Measurements from ENCODE around the gene CCDC88A.
"Not testable (repeated sequence)": the region's sequence is repeated elsewhere in the genome, so short reads cannot be mapped to it uniquely, and the experiment has no call there.

The CCDC88A gene

DNA sequence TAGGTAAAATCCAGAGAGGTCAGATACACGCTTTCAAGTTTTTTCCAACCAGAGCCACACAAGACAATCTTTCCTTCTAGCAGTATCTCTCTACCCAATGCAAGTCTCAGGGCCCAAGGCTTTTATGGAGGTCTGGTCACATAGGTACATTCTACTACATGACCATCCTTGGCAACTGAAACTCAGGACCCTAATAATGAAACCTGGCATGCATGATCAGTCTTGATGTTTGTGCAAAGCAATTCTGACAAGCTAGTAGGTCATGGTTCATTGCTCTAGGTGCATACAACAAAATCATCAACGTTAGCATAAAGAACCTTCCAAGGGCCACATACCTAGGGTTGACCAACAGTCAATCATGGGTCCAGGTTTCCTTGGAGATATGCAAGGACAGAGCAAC, 33.2 kb upstream of the CCDC88A start:
- TF ChIP-seq EZH2 (IDR thresholded peaks at IDR 0.05; ENCODE audit: borderline replicate concordance, low read length), result no peak
- TF ChIP-seq, protein P1, sequence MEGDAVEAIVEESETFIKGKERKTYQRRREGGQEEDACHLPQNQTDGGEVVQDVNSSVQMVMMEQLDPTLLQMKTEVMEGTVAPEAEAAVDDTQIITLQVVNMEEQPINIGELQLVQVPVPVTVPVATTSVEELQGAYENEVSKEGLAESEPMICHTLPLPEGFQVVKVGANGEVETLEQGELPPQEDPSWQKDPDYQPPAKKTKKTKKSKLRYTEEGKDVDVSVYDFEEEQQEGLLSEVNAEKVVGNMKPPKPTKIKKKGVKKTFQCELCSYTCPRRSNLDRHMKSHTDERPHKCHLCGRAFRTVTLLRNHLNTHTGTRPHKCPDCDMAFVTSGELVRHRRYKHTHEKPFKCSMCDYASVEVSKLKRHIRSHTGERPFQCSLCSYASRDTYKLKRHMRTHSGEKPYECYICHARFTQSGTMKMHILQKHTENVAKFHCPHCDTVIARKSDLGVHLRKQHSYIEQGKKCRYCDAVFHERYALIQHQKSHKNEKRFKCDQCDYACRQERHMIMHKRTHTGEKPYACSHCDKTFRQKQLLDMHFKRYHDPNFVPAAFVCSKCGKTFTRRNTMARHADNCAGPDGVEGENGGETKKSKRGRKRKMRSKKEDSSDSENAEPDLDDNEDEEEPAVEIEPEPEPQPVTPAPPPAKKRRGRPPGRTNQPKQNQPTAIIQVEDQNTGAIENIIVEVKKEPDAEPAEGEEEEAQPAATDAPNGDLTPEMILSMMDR (IDR thresholded peaks at IDR 0.05; ENCODE audit: low read length), result no peak
- no peak overlapping the region for H3K9ac ChIP-seq (ENCODE audit: low read length)
- H3K4me2 ChIP-seq (ENCODE audit: low read length), result no peak overlapping the region

DNA sequence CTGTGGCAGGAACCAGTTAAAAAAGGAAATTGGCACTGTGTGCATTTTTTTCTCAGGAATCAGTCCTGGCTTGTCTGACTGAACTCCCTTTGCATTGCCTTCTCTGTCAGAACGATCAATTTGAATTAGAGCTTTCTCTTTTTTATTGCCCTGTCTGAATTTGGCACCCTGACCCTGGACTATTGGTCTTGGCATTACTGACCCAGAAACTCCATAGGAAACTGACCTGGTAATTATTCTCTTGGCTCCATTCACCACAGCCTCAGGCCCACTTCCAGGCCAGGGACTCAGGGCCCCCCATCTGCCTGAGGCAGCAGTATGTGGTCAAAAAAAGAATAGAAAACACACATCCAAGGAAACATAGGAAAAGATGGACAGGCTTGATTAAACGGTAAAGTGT, 32.0 kb upstream of the CCDC88A start:
- TF ChIP-seq, protein P1 (IDR thresholded peaks at IDR 0.05; ENCODE audit: low read length), result no peak
- TF ChIP-seq EZH2 (IDR thresholded peaks at IDR 0.05; ENCODE audit: borderline replicate concordance, low read length), result no peak
- H3K9ac ChIP-seq (ENCODE audit: low read length), result no peak overlapping the region
- H3K27me3 ChIP-seq (ENCODE audit: insufficient read depth, low read length), result no peaks in the 10 kb centered on the region
- no peaks in the 10 kb centered on the region for H3F3A ChIP-seq (ENCODE audit: insufficient read depth, low read length)
- H3K4me3 ChIP-seq (ENCODE audit: low read depth, low read length, poor library complexity, severe bottlenecking), result no peak overlapping the region
- H3K4me1 ChIP-seq (ENCODE audit: insufficient read depth, low read length, severe bottlenecking), result no peaks in the 10 kb centered on the region
- H3K27ac ChIP-seq (ENCODE audit: low read depth, low read length, poor library complexity, severe bottlenecking), result no peak overlapping the region
- H3K4me2 ChIP-seq (ENCODE audit: low read length), result no peak overlapping the region
- H3K9me2 ChIP-seq (ENCODE audit: low read depth, low read length), result no peaks in the 10 kb centered on the region
- no peaks in the 10 kb centered on the region for H4K20me1 ChIP-seq (ENCODE audit: insufficient read depth, low read length)
- H3K9me3 ChIP-seq (ENCODE audit: low read length), result no peaks in the 10 kb centered on the region
- no peaks in the 10 kb centered on the region for H3K79me2 ChIP-seq (ENCODE audit: insufficient read depth, low read length)
- H2AFZ ChIP-seq (ENCODE audit: low read length), result no peak overlapping the region
- H3K36me3 ChIP-seq (ENCODE audit: insufficient read depth, low read length), result no peaks in the 10 kb centered on the region; the same call in 1 of the 2 replicates

More for the DNA sequence above, 33.2 kb upstream of the CCDC88A start:
- H3K4me3 ChIP-seq (ENCODE audit: low read depth, low read length, poor library complexity, severe bottlenecking), result no peak overlapping the region
- no peaks in the 10 kb centered on the region for H3K4me1 ChIP-seq (ENCODE audit: insufficient read depth, low read length, severe bottlenecking)
- no peaks in the 10 kb centered on the region; the same call in 1 of the 2 replicates for H3K36me3 ChIP-seq (ENCODE audit: insufficient read depth, low read length)
- H4K20me1 ChIP-seq (ENCODE audit: insufficient read depth, low read length), result no peaks in the 10 kb centered on the region
- no peak overlapping the region for H2AFZ ChIP-seq (ENCODE audit: low read length)
- no peak overlapping the region for H3K27ac ChIP-seq (ENCODE audit: low read depth, low read length, poor library complexity, severe bottlenecking)
- no peaks in the 10 kb centered on the region for H3K79me2 ChIP-seq (ENCODE audit: insufficient read depth, low read length)
- no peaks in the 10 kb centered on the region for H3K9me3 ChIP-seq (ENCODE audit: low read length)
- H3K27me3 ChIP-seq (ENCODE audit: insufficient read depth, low read length), result no peaks in the 10 kb centered on the region
- H3K9me2 ChIP-seq (ENCODE audit: low read depth, low read length), result no peaks in the 10 kb centered on the region
- no peaks in the 10 kb centered on the region for H3F3A ChIP-seq (ENCODE audit: insufficient read depth, low read length)

DNA sequence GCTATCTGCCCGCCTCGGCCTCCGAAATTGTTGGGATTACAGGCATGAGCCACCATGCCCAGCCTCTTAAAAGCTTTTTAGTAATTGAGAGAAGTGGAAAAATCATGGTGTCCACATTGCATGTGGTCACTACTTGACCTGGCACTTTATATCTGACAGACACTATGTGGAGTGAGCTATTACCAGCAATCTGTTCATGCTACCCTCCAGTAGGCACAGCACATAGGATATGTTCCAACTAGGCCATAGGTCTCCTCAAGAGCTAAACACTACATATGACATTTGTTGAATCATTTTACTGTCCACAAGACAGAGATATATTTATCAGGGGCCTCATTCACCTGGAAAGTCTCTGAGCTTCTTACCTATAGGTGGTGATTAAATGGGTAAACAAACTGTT, 30.4 kb upstream of the CCDC88A start:
- H3K79me2 ChIP-seq (ENCODE audit: insufficient read depth, low read length); H3K27me3 ChIP-seq (ENCODE audit: insufficient read depth, low read length); H3F3A ChIP-seq (ENCODE audit: insufficient read depth, low read length); H3K4me2 ChIP-seq (ENCODE audit: low read length); H3K9me2 ChIP-seq (ENCODE audit: low read depth, low read length); H3K9ac ChIP-seq (ENCODE audit: low read length); H3K36me3 ChIP-seq (ENCODE audit: insufficient read depth, low read length); H3K4me1 ChIP-seq (ENCODE audit: insufficient read depth, low read length, severe bottlenecking); H3K9me3 ChIP-seq (ENCODE audit: low read length); H2AFZ ChIP-seq (ENCODE audit: low read length); H3K27ac ChIP-seq (ENCODE audit: low read depth, low read length, poor library complexity, severe bottlenecking); H3K4me3 ChIP-seq (ENCODE audit: low read depth, low read length, poor library complexity, severe bottlenecking); H4K20me1 ChIP-seq (ENCODE audit: insufficient read depth, low read length): not testable (repeated sequence)

DNA sequence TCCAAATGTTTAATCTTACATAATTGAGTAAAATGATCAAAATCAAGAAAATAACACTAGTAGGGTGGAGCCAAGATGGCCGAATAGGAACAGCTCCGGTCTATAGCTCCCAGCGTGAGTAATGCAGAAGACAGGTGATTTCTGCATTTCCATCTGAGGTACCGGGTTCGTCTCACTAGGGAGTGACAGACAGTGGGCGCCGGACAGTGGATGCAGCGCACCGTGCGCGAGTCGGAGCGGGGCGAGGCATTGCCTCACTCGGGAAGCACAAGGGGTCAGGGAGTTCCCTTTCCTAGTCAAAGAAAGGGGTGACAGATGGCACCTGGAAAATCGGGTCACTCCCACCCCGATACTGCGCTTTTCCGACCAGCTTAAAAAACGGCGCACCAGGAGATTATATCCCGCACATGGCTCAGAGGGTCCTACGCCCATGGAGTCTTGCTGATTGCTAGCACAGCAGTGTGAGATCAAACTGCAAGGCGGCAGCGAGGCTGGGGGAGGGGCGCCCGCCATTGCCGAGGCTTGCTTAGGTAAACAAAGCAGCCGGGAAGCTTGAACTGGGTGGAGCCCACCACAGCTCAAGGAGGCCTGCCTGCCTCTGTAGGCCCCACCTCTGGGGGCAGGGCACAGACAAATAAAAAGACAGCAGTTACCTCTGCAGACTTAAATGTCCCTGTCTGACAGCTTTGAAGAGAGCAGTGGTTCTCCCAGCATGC, 22.5 kb upstream of the CCDC88A start:
- not testable (repeated sequence) for H4K20me1 ChIP-seq (ENCODE audit: insufficient read depth, low read length); H3K9me3 ChIP-seq (ENCODE audit: low read length); H3F3A ChIP-seq (ENCODE audit: insufficient read depth, low read length); H2AFZ ChIP-seq (ENCODE audit: low read length); H3K27ac ChIP-seq (ENCODE audit: low read depth, low read length, poor library complexity, severe bottlenecking); H3K4me2 ChIP-seq (ENCODE audit: low read length); H3K9me2 ChIP-seq (ENCODE audit: low read depth, low read length); H3K4me3 ChIP-seq (ENCODE audit: low read depth, low read length, poor library complexity, severe bottlenecking); H3K36me3 ChIP-seq (ENCODE audit: insufficient read depth, low read length); H3K79me2 ChIP-seq (ENCODE audit: insufficient read depth, low read length); H3K27me3 ChIP-seq (ENCODE audit: insufficient read depth, low read length); H3K4me1 ChIP-seq (ENCODE audit: insufficient read depth, low read length, severe bottlenecking); H3K9ac ChIP-seq (ENCODE audit: low read length)
